ENCODE results near the gene FAM170B.

Gene FAM170B

DNA sequence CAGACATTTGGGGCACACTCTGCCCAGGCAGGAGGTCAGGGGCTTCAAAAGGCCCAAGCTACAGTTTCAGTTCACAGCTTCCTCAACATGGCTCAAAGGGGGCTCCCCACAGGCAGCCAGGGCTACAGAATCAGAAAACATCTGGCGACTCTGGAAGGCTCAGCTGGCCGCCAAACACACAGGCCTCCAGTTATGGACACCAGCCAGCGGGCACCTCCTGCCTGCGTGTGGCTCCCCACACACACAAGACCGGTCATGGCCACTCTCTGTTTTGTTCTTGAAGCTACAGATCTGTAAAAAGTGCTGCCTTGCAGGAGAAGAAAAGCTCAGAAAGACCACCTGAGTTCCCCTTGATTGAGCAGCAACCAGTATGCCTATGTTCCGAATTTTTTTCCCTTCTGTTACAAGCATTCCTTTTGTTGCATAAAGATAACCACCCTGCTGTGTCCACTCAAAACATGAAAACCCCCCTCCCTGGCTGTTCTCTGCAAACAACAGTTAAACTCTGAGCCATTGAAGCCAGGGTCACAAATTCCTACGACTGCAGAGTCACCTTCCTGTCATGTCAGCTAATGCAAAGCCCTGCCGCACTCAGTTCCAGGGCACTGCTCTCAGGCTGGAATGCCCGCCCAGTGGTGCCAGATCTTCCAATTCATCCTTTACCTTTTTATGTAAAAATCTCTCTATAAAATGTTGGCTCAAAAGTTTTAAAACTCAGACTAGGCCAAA lies 52.1 kb downstream of the FAM170B start:
- no peaks in the 10 kb centered on the region for H3K27me3 ChIP-seq (ENCODE audit: control insufficient read depth in 5 of 5, insufficient read depth in 4 of 5, low read length in 5 of 5)
- H3K27ac ChIP-seq (ENCODE audit: low read depth, low read length), result no peak overlapping the region
- no peak overlapping the region for H3K9ac ChIP-seq (ENCODE audit: low read length in 5 of 5)
- peaks cover 11 to 57% (median 45%) of the 10 kb centered on the region in 5 donors for H3K4me1 ChIP-seq (ENCODE audit: control insufficient read depth in 5 of 5, insufficient read depth in 5 of 5, low read length in 5 of 5)
- H3K36me3 ChIP-seq (ENCODE audit: control insufficient read depth in 5 of 5, insufficient read depth in 5 of 5, low read length in 5 of 5), result peaks cover under 1 to 10% (median 7%) of the 10 kb centered on the region in 5 donors
- peaks cover 0 to 3% (median 0%) of the 10 kb centered on the region in 5 donors for H3K9me3 ChIP-seq (ENCODE audit: control insufficient read depth in 5 of 5, low read length in 5 of 5)
- peak overlapping the region in 1 of 5 donors; percentile 19 for H3K4me3 ChIP-seq (ENCODE audit: low read depth in 1 of 5, low read length in 5 of 5)

Measured in subcutaneous abdominal adipose tissue (tissue), 5 donors.